ENCODE data around the gene KIF5A.
A peak's percentile ranks its signal among the peaks of the same experiment; 100 is the strongest.

Gene KIF5A

GRCh38 chr12:57600395-57600794 lies 50.6 kb downstream of the KIF5A start:
- H3K36me3 ChIP-seq (ENCODE audit: insufficient read depth): 0 out of 2 replicates have a peak, but pooled peaks cover 3% of the 10 kb centered on the region

GRCh38 chr12:57602544-57602943 lies 52.7 kb downstream of the KIF5A start:
- Histone ChIP-seq H3K27me3 (ENCODE audit: insufficient read depth, low read depth) (no peaks in the 10 kb centered on the region), H4K20me1 (ENCODE audit: insufficient read depth) (no peaks in the 10 kb centered on the region), H3K4me2 (no peak overlapping the region), H3K9ac (no peak overlapping the region), H3K4me3 (IDR thresholded peaks at IDR 0.05; ENCODE audit: insufficient read depth, low read depth, low read length) (no peak overlapping the region), H3K36me3 (ENCODE audit: insufficient read depth) (no peaks in the 10 kb centered on the region), H2AFZ (ENCODE audit: low read depth) (no peak overlapping the region), H3K4me1 (ENCODE audit: low read depth, poor library complexity, severe bottlenecking) (peaks cover 30% of the 10 kb centered on the region), H3K27ac (no peak overlapping the region), H3K79me2 (ENCODE audit: insufficient read depth, low read depth) (no peaks in the 10 kb centered on the region)
- no peak for TF ChIP-seq CTCF (conservative IDR thresholded peaks at IDR 0.05; ENCODE audit: low read depth, low read length)

More at GRCh38 chr12:57600395-57600794, 50.6 kb downstream of the KIF5A start:
- TF ChIP-seq CTCF (conservative IDR thresholded peaks at IDR 0.05; ENCODE audit: low read depth, low read length): no peak
- no peaks in the 10 kb centered on the region for H3K79me2 ChIP-seq (ENCODE audit: insufficient read depth, low read depth)
- no peaks in the 10 kb centered on the region for H3K27me3 ChIP-seq (ENCODE audit: insufficient read depth, low read depth)
- H2AFZ ChIP-seq (ENCODE audit: low read depth): no peak overlapping the region
- H3K4me3 ChIP-seq (IDR thresholded peaks at IDR 0.05; ENCODE audit: insufficient read depth, low read depth, low read length): no peak overlapping the region
- no peak overlapping the region for H3K4me2 ChIP-seq
- no peaks in the 10 kb centered on the region for H4K20me1 ChIP-seq (ENCODE audit: insufficient read depth)
- no peak overlapping the region for H3K9ac ChIP-seq
- no peak overlapping the region for H3K27ac ChIP-seq
- H3K4me1 ChIP-seq (ENCODE audit: low read depth, poor library complexity, severe bottlenecking): peaks cover 19% of the 10 kb centered on the region

GRCh38 chr12:57603324-57603723 lies 53.5 kb downstream of the KIF5A start:
- Histone ChIP-seq H3K4me1 (ENCODE audit: low read depth, poor library complexity, severe bottlenecking) (peaks cover 30% of the 10 kb centered on the region), H3K27ac (no peak overlapping the region), H3K4me3 (IDR thresholded peaks at IDR 0.05; ENCODE audit: insufficient read depth, low read depth, low read length) (no peak overlapping the region), H3K4me2 (peak overlapping the region; percentile 97; the same call in 1 of the 2 replicates), H2AFZ (ENCODE audit: low read depth) (no peak overlapping the region), H4K20me1 (ENCODE audit: insufficient read depth) (no peaks in the 10 kb centered on the region), H3K9ac (no peak overlapping the region), H3K27me3 (ENCODE audit: insufficient read depth, low read depth) (no peaks in the 10 kb centered on the region), H3K79me2 (ENCODE audit: insufficient read depth, low read depth) (no peaks in the 10 kb centered on the region), H3K36me3 (ENCODE audit: insufficient read depth) (no peaks in the 10 kb centered on the region)
- TF ChIP-seq CTCF (conservative IDR thresholded peaks at IDR 0.05; ENCODE audit: low read depth, low read length): no peak

- H3K4me1 ChIP-seq (ENCODE audit: low read depth, poor library complexity, severe bottlenecking): peaks cover 30% of the 10 kb centered on the region
- H3K9ac ChIP-seq: peak overlapping the region; percentile 93
- peak overlapping the region; percentile 71 for H3K27ac ChIP-seq
- H3K79me2 ChIP-seq (ENCODE audit: insufficient read depth, low read depth): no peaks in the 10 kb centered on the region
- H3K36me3 ChIP-seq (ENCODE audit: insufficient read depth): no peaks in the 10 kb centered on the region
- peak overlapping the region; percentile 99 for H2AFZ ChIP-seq (ENCODE audit: low read depth)
- no peaks in the 10 kb centered on the region for H4K20me1 ChIP-seq (ENCODE audit: insufficient read depth)
- no peak for TF ChIP-seq CTCF (conservative IDR thresholded peaks at IDR 0.05; ENCODE audit: low read depth, low read length)
- no peaks in the 10 kb centered on the region for H3K27me3 ChIP-seq (ENCODE audit: insufficient read depth, low read depth)
- H3K4me2 ChIP-seq: peak overlapping the region; percentile 97
- H3K4me3 ChIP-seq (IDR thresholded peaks at IDR 0.05; ENCODE audit: insufficient read depth, low read depth, low read length): no peak overlapping the region
Measured at GRCh38 chr12:57603815-57604453, 54.1 kb downstream of the KIF5A start.
